ENCODE measurements around the gene DLGAP3. TPM values are rescaled to one million over a fixed set of nuclear protein-coding genes. Genes with fewer than 3 reads are reported as not detected.

DLGAP3 gene
- total RNA-seq, 2 experiments from 2014 or later: 0.38 to 0.83 TPM

- H3K4me3 Mint-ChIP-seq: no peak overlapping the region
- POLR2A ChIA-PET: interaction anchor here (0.9 to 3.0 kb wide), 2 partner anchors 9 to 15 kb away, joined by 3 to 13 read pairs; partner anchors contain the start of gene SMIM12
- TF ChIP-seq CTCF (IDR thresholded peaks at IDR 0.05): no peak
- peaks cover 10% of the 10 kb centered on the region for H3K27me3 Mint-ChIP-seq
- no peak for ATAC-seq
- H3K27ac Mint-ChIP-seq: no peak overlapping the region
- H3K4me1 Mint-ChIP-seq (ENCODE audit: low read depth): peaks cover 26% of the 10 kb centered on the region
- no peaks in the 10 kb centered on the region for H3K36me3 Mint-ChIP-seq (ENCODE audit: low read depth)
- no peaks in the 10 kb centered on the region for H3K9me3 Mint-ChIP-seq
- intact Hi-C loops (cut with micrococcal nuclease): no loop called here
- DNase-seq: no peak
- CTCF ChIA-PET: interaction anchor here (2.1 to 5.3 kb wide), 2 partner anchors 8 to 14 kb away, joined by 11 to 82 read pairs; partner anchors contain the start of gene SMIM12
These were observed 61.0 kb downstream of the DLGAP3 start for GRCh38 chr1:34868230-34869049.

- no peak for TF ChIP-seq CTCF (IDR thresholded peaks at IDR 0.05)
- POLR2A ChIA-PET: interaction anchor here (1.2 to 1.6 kb wide), 3 partner anchors 9 to 15 kb away, joined by 3 to 6 read pairs (median 3); no protein-coding TSS in a partner anchor
- Mint-ChIP-seq H3K4me3 (no peak overlapping the region), H3K9me3 (no peaks in the 10 kb centered on the region), H3K27me3 (peaks cover 5% of the 10 kb centered on the region), H3K27ac (no peak overlapping the region), H3K4me1 (ENCODE audit: low read depth) (peaks cover 36% of the 10 kb centered on the region), H3K36me3 (ENCODE audit: low read depth) (no peaks in the 10 kb centered on the region)
- CTCF ChIA-PET: interaction anchor here (1.3 to 5.3 kb wide), 9 partner anchors 9 to 211 kb away, joined by 4 to 82 read pairs (median 5); partner anchors contain the start of genes TMEM35B and ZMYM1
- DNase-seq (no peak), ATAC-seq (no peak)
- intact Hi-C loops (cut with micrococcal nuclease): no loop called here
These were observed 62.0 kb downstream of the DLGAP3 start for GRCh38 chr1:34867415-34867814.

- Mint-ChIP-seq H3K4me3 (peak overlapping the region; percentile 77), H3K9me3 (no peaks in the 10 kb centered on the region), H3K4me1 (ENCODE audit: low read depth) (peaks cover 35% of the 10 kb centered on the region), H3K27me3 (no peaks in the 10 kb centered on the region), H3K36me3 (ENCODE audit: low read depth) (no peaks in the 10 kb centered on the region), H3K27ac (peak overlapping the region; percentile 90)
- ChIA-PET POLR2A (interaction anchor here (1.0 to 1.6 kb wide), 5 partner anchors 8 to 120 kb away, joined by 3 to 6 read pairs (median 3); no protein-coding TSS in a partner anchor), CTCF (interaction anchor here (1.2 to 5.3 kb wide), 14 partner anchors 9 to 212 kb away, joined by 3 to 82 read pairs (median 5); partner anchors contain the start of genes TMEM35B and ZMYM1)
- intact Hi-C loops (cut with micrococcal nuclease): no loop called here
- DNase-seq (no peak), ATAC-seq (peak; percentile 11)
- no peak for TF ChIP-seq CTCF (IDR thresholded peaks at IDR 0.05)
These were observed 62.7 kb downstream of the DLGAP3 start for GRCh38 chr1:34866762-34867109.

DNA sequence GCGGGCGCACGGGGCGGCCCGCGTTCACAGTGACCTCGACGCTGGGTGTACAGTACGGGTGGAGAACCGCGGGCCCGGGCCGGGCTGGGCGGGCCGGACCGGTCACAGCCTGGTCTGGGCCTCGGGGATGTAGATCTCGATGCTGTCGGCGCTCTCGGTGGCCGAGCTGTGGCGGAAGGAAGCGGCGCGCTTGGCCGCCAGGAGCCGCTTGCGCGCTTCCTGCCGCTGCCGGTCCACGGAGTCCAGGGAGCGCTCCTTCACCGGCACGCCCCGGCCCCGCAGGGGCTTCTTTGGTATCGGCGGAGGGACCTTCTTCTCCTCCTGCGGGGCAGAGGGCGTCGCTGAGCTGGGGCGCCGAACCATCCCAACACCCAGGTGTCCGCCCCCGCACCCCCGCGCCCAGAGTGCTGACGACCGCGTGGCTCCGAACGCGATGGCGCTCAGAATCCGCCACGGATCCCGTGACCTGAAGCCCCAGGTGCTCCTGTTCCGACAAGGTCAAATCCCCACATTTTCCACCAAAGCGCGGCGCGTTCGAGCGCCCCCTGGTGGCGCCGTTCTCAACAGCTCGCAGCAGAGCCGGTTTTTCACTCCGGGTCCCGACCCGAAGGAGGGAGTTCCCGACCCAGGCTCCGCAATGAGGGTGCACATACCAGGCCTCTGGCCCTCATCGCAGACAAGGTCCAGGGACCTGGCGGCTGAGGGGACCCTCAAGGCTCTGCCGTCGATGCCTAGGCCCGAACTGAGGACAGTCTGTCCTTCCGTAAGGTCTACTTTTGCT, 63.3 kb downstream of the DLGAP3 start:
- H3K27ac Mint-ChIP-seq: peak overlapping the region; percentile 90
- H3K4me1 Mint-ChIP-seq (ENCODE audit: low read depth): peaks cover 29% of the 10 kb centered on the region
- no peaks in the 10 kb centered on the region for H3K36me3 Mint-ChIP-seq (ENCODE audit: low read depth)
- H3K9me3 Mint-ChIP-seq: no peaks in the 10 kb centered on the region
- H3K27me3 Mint-ChIP-seq: no peaks in the 10 kb centered on the region
- H3K4me3 Mint-ChIP-seq: peak overlapping the region; percentile 77
- ChIA-PET CTCF (interaction anchor here (1.2 to 5.3 kb wide), 14 partner anchors 8 to 213 kb away, joined by 3 to 82 read pairs (median 5); partner anchors contain the start of genes TMEM35B and ZMYM1), POLR2A (interaction anchor here (1.0 to 1.6 kb wide), 6 partner anchors 8 to 213 kb away, joined by 3 to 6 read pairs (median 3); partner anchors contain the start of gene ZMYM1)
- intact Hi-C loops (cut with micrococcal nuclease): no loop called here
- ATAC-seq (peak; percentile 68), DNase-seq (peak; percentile 96)
- peak; percentile 97 for TF ChIP-seq CTCF (IDR thresholded peaks at IDR 0.05)
